PC-9 (cell line): ENCODE results near the gene TEDC2. TPM values are rescaled to one million over a fixed set of nuclear protein-coding genes. Genes with fewer than 3 reads are reported as not detected.

ENCODE experiments used
- BruUV-seq: library from RNA; stranded (reverse); fragments of 400-500 nt; replicated peaks from 2 replicates; lab custom pipeline; 2021; lab: Mats Ljungman, UMichigan
- CTCF ChIA-PET: fragments of 300-600 bp; sonication (Branson Sonifier 250); formaldehyde crosslinking; loops from one replicate; lab custom pipeline; 2022; ENCODE audit warnings: antibody characterized with exemption; lab: Charles Lee
- POLR2A ChIA-PET: fragments of 300-600 bp; sonication (Branson Sonifier 250); formaldehyde crosslinking; loops from one replicate; lab custom pipeline; 2022; ENCODE audit warnings: antibody characterized with exemption; ENCODE audit not compliant: unreplicated experiment; lab: Charles Lee
- DNase-seq, 2 experiments: peaks; one replicate each; pipeline versions ENCODE4 v3.0.0 to v3.0.0-alpha.2; 2015 to 2022; ENCODE audit warnings: mixed read lengths in 1 of 2
- H2AFZ ChIP-seq: fragments of 200-600 bp; sonication (generic); 2 replicates; pipeline ENCODE4 v1.8.1; 2017; ENCODE audit warnings: antibody characterized with exemption
- H3F3A ChIP-seq: fragments of 200-600 bp; sonication (generic); 2 replicates; pipeline ENCODE4 v1.8.1; 2017; ENCODE audit warnings: antibody characterized with exemption, mild to moderate bottlenecking, low read depth; ENCODE audit not compliant: insufficient read depth
- H3K27ac ChIP-seq: fragments of 200-600 bp; sonication (generic); 2 replicates; pipeline ENCODE4 v1.6.1; 2016; ENCODE audit warnings: mixed run types
- H3K27me3 ChIP-seq: fragments of 200-600 bp; sonication (generic); 2 replicates; pipeline ENCODE4 v1.6.1; 2016; ENCODE audit warnings: low read depth, mixed run types; ENCODE audit not compliant: insufficient read depth
- H3K36me3 ChIP-seq: fragments of 200-600 bp; sonication (generic); 2 replicates; pipeline ENCODE4 v1.6.1; 2016; ENCODE audit warnings: low read depth, mixed run types
- H3K4me1 ChIP-seq: fragments of 200-600 bp; sonication (generic); replicated peaks from 2 replicates; pipeline ENCODE4 v1.6.1; 2016; ENCODE audit warnings: mixed run types; ENCODE audit not compliant: insufficient read depth
- H3K4me2 ChIP-seq: fragments of 200-600 bp; sonication (generic); 2 replicates; pipeline ENCODE4 v1.6.1; 2017; ENCODE audit warnings: mixed run types
- H3K4me3 ChIP-seq: fragments of 200-600 bp; sonication (generic); 2 replicates; pipeline ENCODE4 v1.6.1; 2016; ENCODE audit warnings: mixed run types
- H3K79me2 ChIP-seq: fragments of 200-600 bp; sonication (generic); 2 replicates; pipeline ENCODE4 v1.6.1; 2017; ENCODE audit warnings: low read depth, mixed run types
- H3K9me2 ChIP-seq: fragments of 200-600 bp; sonication (generic); 2 replicates; pipeline ENCODE4 v1.8.1; 2017; ENCODE audit warnings: mild to moderate bottlenecking; ENCODE audit not compliant: insufficient read depth
- H3K9me3 ChIP-seq: fragments of 200-600 bp; sonication (generic); 2 replicates; pipeline ENCODE4 v1.8.1; 2016; ENCODE audit warnings: low read depth; ENCODE audit not compliant: insufficient read depth
- H4K20me1 ChIP-seq: fragments of 200-600 bp; sonication (generic); 2 replicates; pipeline ENCODE4 v1.8.1; 2017; ENCODE audit not compliant: insufficient read depth
- EZH2 ChIP-seq: fragments of 200-600 bp; sonication (generic); IDR thresholded peaks from 2 replicates; pipeline ENCODE4 v1.8.0; 2017; ENCODE audit warnings: antibody characterized with exemption, low read depth
- intact Hi-C: fragments of 100-400 bp; cut with micrococcal nuclease; formaldehyde crosslinking; loops from one replicate; pipeline ENCODE4 v1.10.0; 2022; ENCODE audit not compliant: unreplicated experiment
- total RNA-seq: library from RNA; stranded (reverse); gene quantifications from 2 replicates; pipeline ENCODE4 v1.2.3, GENCODE V29; 2021
- TF ChIP-seq, protein P1 (sequence below): fragments of 200-600 bp; sonication (generic); conservative IDR thresholded peaks from 2 replicates; pipeline ENCODE4 v1.6.1; 2017; ENCODE audit warnings: mixed run types, antibody characterized with exemption, mild to moderate bottlenecking, moderate library complexity

The TEDC2 gene
- total RNA-seq, 1 experiment from 2014 or later, result 26.3 TPM

GRCh38 chr16:2465653-2466415, 5.9 kb downstream of the TEDC2 start:
- TF ChIP-seq, protein P1, sequence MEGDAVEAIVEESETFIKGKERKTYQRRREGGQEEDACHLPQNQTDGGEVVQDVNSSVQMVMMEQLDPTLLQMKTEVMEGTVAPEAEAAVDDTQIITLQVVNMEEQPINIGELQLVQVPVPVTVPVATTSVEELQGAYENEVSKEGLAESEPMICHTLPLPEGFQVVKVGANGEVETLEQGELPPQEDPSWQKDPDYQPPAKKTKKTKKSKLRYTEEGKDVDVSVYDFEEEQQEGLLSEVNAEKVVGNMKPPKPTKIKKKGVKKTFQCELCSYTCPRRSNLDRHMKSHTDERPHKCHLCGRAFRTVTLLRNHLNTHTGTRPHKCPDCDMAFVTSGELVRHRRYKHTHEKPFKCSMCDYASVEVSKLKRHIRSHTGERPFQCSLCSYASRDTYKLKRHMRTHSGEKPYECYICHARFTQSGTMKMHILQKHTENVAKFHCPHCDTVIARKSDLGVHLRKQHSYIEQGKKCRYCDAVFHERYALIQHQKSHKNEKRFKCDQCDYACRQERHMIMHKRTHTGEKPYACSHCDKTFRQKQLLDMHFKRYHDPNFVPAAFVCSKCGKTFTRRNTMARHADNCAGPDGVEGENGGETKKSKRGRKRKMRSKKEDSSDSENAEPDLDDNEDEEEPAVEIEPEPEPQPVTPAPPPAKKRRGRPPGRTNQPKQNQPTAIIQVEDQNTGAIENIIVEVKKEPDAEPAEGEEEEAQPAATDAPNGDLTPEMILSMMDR, result no peak; the same call in 1 of the 2 replicates
- TF ChIP-seq EZH2, result no peak
- DNase-seq, result no peak
- Histone ChIP-seq H3K4me3 (no peak overlapping the region), H3K27me3 (no peaks in the 10 kb centered on the region), H3K36me3 (no peaks in the 10 kb centered on the region), H2AFZ (no peak overlapping the region), H3K79me2 (peaks cover 2% of the 10 kb centered on the region), H3K27ac (no peak overlapping the region), H3F3A (peaks cover 27% of the 10 kb centered on the region; the same call in 1 of the 2 replicates), H3K9me2 (no peaks in the 10 kb centered on the region), H4K20me1 (peaks cover 6% of the 10 kb centered on the region; the same call in 1 of the 2 replicates), H3K4me1 (peaks cover 28% of the 10 kb centered on the region), H3K4me2 (no peak overlapping the region), H3K9me3 (no peaks in the 10 kb centered on the region)
- no TSS peak for BruUV-seq
- intact Hi-C loops, result no loop called here
- POLR2A ChIA-PET, result no interaction called here
- CTCF ChIA-PET, result no interaction called here

GRCh38 chr16:2466667-2467527, 7.0 kb downstream of the TEDC2 start:
- no TSS peak for BruUV-seq
- Histone ChIP-seq H2AFZ (peak overlapping the region; percentile 57; the same call in 1 of the 2 replicates), H3K79me2 (no peaks in the 10 kb centered on the region), H3K36me3 (no peaks in the 10 kb centered on the region), H3K27me3 (no peaks in the 10 kb centered on the region), H3K4me3 (peak overlapping the region; percentile 56; the same call in 1 of the 2 replicates), H4K20me1 (peaks cover 6% of the 10 kb centered on the region; the same call in 1 of the 2 replicates), H3F3A (peaks cover 27% of the 10 kb centered on the region; the same call in 1 of the 2 replicates), H3K4me2 (peak overlapping the region; percentile 98), H3K4me1 (peaks cover 24% of the 10 kb centered on the region; the same call in 1 of the 2 replicates), H3K27ac (no peak overlapping the region), H3K9me2 (no peaks in the 10 kb centered on the region), H3K9me3 (no peaks in the 10 kb centered on the region)
- intact Hi-C loops, result no loop called here
- CTCF ChIA-PET, result no interaction called here
- DNase-seq, result no peak
- no peak for TF ChIP-seq EZH2
- TF ChIP-seq, protein P1, result no peak
- POLR2A ChIA-PET, result interaction anchor here (0.6 kb wide), 1 partner anchor 300 kb away, joined by 3 read pairs; no protein-coding TSS in a partner anchor
